GM19043 (cell line): ENCODE data around the gene CEP76.

Experiments
- ATAC-seq: cut with Tn5 transposase; IDR thresholded peaks from one replicate; pipeline ENCODE4 v1.9.1; 2021; ENCODE audit warnings: low read depth; ENCODE audit not compliant: unreplicated experiment

Gene CEP76

DNA sequence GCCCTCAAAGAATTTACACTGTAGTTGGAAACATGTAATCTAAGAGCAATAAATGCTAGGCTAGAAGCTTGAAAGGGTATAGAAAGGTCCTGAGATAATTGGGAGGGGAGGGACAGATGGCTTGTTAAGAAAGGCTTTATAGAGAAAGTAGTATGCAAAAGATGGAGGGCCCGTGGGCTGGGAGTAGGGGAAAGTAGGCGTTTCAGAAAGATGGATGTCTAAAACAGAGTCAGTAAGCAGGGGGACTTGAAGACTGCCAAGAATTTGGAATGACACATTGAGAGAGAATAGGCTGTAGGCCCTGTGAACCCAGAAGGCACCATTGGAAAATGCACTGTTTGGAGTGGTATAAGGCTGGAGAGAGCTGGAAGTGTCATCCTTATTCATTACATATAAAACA is 1.1 kb upstream of the CEP76 start:
- ATAC-seq = no peak

- ATAC-seq = peak; percentile 30
Observed at GRCh38 chr18:12703096-12703567, 609 bp upstream of the CEP76 start.

GRCh38 chr18:12701161-12701560 is 1.4 kb downstream of the CEP76 start:
- ATAC-seq = no peak

- no peak for ATAC-seq
Observed at GRCh38 chr18:12699747-12700146, 2.8 kb downstream of the CEP76 start.

GRCh38 chr18:12694032-12694431 is 8.5 kb downstream of the CEP76 start:
- no peak for ATAC-seq

- no peak for ATAC-seq
Observed at GRCh38 chr18:12692206-12692605, 10.3 kb downstream of the CEP76 start.

GRCh38 chr18:12689256-12689850 is 13.2 kb downstream of the CEP76 start:
- no peak for ATAC-seq

GRCh38 chr18:12686100-12686499 is 16.4 kb downstream of the CEP76 start:
- no peak for ATAC-seq

DNA sequence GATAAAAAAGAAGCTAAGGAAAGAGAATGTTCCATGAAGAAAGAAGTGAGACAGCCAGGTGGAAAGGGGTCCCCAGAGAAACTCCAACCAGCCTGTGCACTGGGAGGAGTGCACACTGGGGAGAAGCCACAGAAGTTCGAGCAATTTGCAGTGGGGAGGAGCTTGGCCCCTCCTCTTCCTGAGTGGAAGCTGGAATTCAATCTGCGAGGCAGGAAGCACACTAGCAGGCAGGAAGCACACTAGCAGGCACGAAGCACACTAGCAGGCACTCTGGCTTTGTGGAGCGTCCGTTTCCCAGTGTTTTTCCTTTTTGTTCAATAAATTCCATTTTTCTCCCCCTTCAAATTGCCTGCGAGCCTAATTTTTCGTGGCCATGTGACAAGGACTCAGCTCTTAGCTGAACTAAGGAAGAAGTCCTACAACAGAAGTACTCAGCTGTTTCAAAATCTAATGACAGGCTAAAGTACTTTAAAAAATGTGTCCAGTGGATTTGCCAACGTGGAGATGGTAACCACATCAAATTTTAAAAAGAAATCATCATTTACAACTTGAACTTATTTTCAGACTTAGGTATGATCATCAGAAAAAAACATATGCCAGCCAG is 23.2 kb downstream of the CEP76 start:
- no peak for ATAC-seq

- no peak for ATAC-seq
Observed at GRCh38 chr18:12668041-12668440, 34.5 kb downstream of the CEP76 start.

DNA sequence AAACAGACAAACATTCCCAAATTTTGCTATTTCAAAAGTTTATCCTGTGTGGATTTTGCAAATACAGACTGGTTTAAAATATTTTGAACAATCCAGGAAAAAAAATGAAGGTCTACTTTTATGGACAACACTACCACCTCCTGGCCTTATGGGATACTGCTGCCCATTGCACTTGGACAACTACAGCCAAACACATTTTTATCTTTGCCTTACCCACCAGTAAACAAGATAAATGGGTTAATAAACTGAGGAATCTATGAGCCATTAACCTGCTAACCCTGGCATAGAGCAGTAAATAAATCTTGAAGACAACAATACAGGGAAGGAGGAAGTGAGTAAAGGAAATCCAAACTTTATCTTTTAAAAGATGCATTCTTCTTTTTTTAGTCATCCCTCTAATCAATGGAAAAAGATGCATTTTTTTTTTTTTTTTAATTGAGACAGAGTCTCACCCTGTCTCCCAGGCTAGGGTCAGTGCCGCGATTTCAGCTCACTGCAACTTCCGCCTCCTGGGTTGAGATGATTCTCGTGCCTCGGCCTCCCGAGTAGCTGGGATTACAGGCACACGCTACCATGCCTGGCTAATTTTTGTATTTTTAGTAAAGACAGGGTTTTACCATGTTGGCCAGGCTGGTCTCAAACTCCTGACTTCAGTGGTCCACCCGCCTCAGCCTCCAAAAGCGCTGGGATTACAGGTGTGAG is 42.5 kb downstream of the CEP76 start:
- ATAC-seq = no peak

DNA sequence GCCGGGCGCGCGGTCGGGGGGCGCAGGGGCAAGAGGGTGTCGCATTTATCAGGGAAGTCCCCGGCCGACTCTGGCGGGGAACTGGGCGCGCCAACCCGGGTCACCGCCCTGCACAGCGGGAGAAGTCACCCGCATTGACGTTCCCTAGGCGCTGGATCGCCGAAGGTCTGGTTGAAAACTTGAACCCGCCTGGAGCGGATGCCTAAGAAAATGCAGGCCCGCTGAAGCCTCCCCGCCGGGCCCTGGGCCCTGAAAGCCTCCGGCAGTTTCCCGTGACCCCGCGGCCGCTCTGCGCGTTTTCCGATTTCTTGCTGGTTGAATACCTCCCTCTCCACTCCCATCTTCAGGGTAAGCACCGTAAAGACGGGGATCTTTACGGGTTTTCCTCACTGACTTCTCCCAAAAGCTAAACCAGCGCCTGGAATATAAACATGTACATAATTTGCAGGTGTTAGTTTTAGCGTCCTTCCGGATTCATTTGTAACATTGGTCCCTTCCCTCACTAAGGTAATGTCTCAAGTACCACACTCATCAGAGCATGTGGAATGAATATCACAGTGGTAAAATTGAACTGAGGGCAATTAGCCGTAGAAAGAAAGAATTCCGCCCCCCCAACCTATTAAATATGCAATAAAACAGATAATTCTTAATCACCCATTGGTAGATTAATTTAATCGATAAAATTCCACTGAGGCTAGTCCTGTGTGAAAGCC is 43.9 kb downstream of the CEP76 start:
- ATAC-seq = no peak

GRCh38 chr18:12657684-12658425 is 44.7 kb downstream of the CEP76 start, which contains the start of gene SPIRE1:
SPIRE1 (minus strand) TSS chr18:12658107; CDS start chr18:12657866, 241 bp downstream.
- peak; percentile 55 for ATAC-seq

- peak; percentile 28 for ATAC-seq
Observed at GRCh38 chr18:12656938-12657683, 45.4 kb downstream of the CEP76 start.

GRCh38 chr18:12656605-12656937 is 46.0 kb downstream of the CEP76 start:
- no peak for ATAC-seq

- ATAC-seq = no peak
Observed at GRCh38 chr18:12654971-12655370, 47.6 kb downstream of the CEP76 start.

DNA sequence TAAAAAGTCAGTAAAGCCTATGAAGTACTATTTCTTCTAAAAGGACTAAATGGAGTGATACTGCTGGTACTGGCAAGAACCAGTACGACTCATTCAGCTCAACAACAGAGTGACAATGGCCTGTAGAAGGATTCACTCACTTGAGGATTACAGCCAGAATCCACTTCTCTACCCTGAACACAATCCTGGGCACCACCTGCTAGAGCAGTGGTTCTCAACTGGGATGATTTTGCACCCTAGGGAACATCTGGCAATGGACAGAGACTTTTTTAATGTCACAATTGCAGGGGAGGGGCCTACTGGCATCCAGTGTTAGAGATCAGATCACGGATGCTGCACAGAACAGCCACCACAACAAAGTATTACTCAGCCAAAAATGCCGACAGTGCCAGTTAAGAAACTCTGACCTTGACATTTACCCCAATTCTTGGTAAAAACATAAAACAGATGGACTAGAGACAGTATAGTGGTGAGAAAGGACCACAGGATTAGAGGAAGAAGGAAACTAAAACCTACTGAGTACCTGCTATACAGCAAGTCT is 49.6 kb downstream of the CEP76 start:
- no peak for ATAC-seq

- no peak for ATAC-seq
Observed at GRCh38 chr18:12651651-12652050, 50.9 kb downstream of the CEP76 start.

DNA sequence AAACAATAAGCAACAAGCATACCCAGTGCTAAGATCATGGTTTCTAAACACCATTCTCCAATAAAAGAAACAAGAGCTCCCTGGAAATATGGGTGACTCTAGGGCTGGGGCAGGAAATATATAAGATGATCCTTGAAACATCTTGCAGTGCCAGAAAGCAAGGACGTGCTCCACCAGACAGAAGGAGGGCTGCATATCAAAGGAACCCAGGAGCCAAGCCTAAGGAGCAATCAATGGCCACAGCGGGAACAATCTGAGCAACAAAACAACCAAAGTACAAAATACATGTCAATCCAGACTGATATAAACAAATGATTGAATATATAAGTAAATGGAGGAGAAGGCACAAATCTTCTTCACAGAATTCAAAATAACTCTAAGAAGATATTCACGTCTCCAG is 54.8 kb downstream of the CEP76 start:
- no peak for ATAC-seq

DNA sequence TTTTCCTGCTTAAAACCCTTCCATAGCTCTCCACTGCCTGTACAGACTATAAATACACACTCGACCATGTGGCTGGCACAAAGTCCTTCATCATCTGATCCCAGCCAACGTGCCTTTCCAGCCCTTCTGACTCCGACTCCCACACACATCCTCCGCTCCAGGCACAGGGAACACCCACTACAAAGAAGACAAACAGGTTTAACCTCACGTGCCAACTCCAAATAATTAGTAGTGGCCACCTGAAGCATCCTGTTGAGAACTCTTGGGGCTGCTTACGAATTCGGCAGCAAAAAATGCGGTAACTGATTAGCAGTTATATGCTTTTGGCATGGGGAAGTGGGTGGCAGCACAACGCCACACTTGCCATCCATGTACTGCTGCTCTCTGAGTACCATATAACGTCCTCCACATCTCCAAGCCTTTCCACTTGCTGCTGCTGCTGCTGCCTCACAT is 56.7 kb downstream of the CEP76 start:
- ATAC-seq = no peak
